Measurements from ENCODE around the gene WDR5. TPM values are rescaled to one million over a fixed set of nuclear protein-coding genes. Genes with fewer than 3 reads are reported as not detected.
"Not testable (repeated sequence)": the region's sequence is repeated elsewhere in the genome, so short reads cannot be mapped to it uniquely, and the experiment has no call there.

WDR5 gene
- total RNA-seq, 1 experiment from 2014 or later, result 62.5 TPM

GRCh38 chr9:134100040-134100439 lies 35.8 kb upstream of the WDR5 start (continued):
- no peak for TF ChIP-seq ATF3 (CRISPR knock-in tag; conservative IDR thresholded peaks at IDR 0.05)
- TF ChIP-seq ZBTB21 (CRISPR knock-in tag; IDR thresholded peaks at IDR 0.05; ENCODE audit: borderline replicate concordance), result no peak
- no peak for TF ChIP-seq SP1 (CRISPR knock-in tag; conservative IDR thresholded peaks at IDR 0.05)
- TF ChIP-seq ZMAT4 (CRISPR knock-in tag; IDR thresholded peaks at IDR 0.05), result no peak
- TF ChIP-seq ZSCAN18 (CRISPR knock-in tag; IDR thresholded peaks at IDR 0.05), result no peak
- TF ChIP-seq AFF4 (CRISPR knock-in tag; IDR thresholded peaks at IDR 0.05; ENCODE audit: borderline replicate concordance), result no peak
- TF ChIP-seq GABPB1 (CRISPR knock-in tag; IDR thresholded peaks at IDR 0.05), result no peak
- TF ChIP-seq JAZF1 (CRISPR knock-in tag; IDR thresholded peaks at IDR 0.05), result no peak
- TF ChIP-seq KAT7 (CRISPR knock-in tag; IDR thresholded peaks at IDR 0.05; ENCODE audit: borderline replicate concordance), result no peak

- CTCF ChIA-PET, result interaction anchor here (0.7 kb wide), 1 partner anchor 1270 kb away, joined by 3 read pairs; no protein-coding TSS in a partner anchor
- H3K4me1 Mint-ChIP-seq; H3K27ac Mint-ChIP-seq; ATAC-seq; POLR2A ChIA-PET; H3K4me3 Mint-ChIP-seq; H3K27me3 Mint-ChIP-seq (ENCODE audit: low read depth); DNase-seq (ENCODE audit: low spot score): not testable (repeated sequence)
- peaks cover 10% of the 10 kb centered on the region; the same call in 1 of the 2 replicates for H3K36me3 Mint-ChIP-seq
- H3K9me3 Mint-ChIP-seq, result peaks cover 25% of the 10 kb centered on the region
These were observed 34.7 kb upstream of the WDR5 start for GRCh38 chr9:134101133-134101532.

GRCh38 chr9:134101623-134102149 lies 34.2 kb upstream of the WDR5 start:
- no peak overlapping the region for H3K4me3 Mint-ChIP-seq
- ChIA-PET POLR2A (no interaction called here), CTCF (interaction anchor here (0.7 kb wide), 1 partner anchor 1269 kb away, joined by 3 read pairs; no protein-coding TSS in a partner anchor)
- ATAC-seq (no peak), DNase-seq (ENCODE audit: low spot score) (no peak)
- peaks cover 11% of the 10 kb centered on the region for H3K27me3 Mint-ChIP-seq (ENCODE audit: low read depth)
- H3K36me3 Mint-ChIP-seq, result peaks cover 10% of the 10 kb centered on the region; the same call in 1 of the 2 replicates
- H3K9me3 Mint-ChIP-seq, result peaks cover 29% of the 10 kb centered on the region
- no peak overlapping the region for H3K27ac Mint-ChIP-seq
- H3K4me1 Mint-ChIP-seq, result no peaks in the 10 kb centered on the region
- TF ChIP-seq NR2C2 (CRISPR knock-in tag; IDR thresholded peaks at IDR 0.05), result no peak
- TF ChIP-seq ARID4B (CRISPR knock-in tag; IDR thresholded peaks at IDR 0.05; ENCODE audit: borderline replicate concordance), result no peak
- no peak for TF ChIP-seq PREB (CRISPR knock-in tag; IDR thresholded peaks at IDR 0.05; ENCODE audit: borderline replicate concordance)
- no peak for TF ChIP-seq FOXP4 (CRISPR knock-in tag; IDR thresholded peaks at IDR 0.05)
- TF ChIP-seq NR3C1 (CRISPR knock-in tag; conservative IDR thresholded peaks at IDR 0.05; ENCODE audit: low read depth), result no peak
- no peak for TF ChIP-seq ZNF396 (CRISPR knock-in tag; IDR thresholded peaks at IDR 0.05; ENCODE audit: borderline replicate concordance)
